CD14-positive monocyte (primary cell): Measurements from ENCODE around the gene ARHGAP33. TPM values are rescaled to one million over a fixed set of nuclear protein-coding genes. Genes with fewer than 3 reads are reported as not detected.

Experiments
- polyA plus RNA-seq, 3 donors: library from polyadenylated mRNA; depleted of rRNA in 1 of 3; unstranded in 2 of 3; stranded (reverse) in 1 of 3; fragments of 300-500 nt in 2 of 3; fragments of >200 nt in 1 of 3; fragmentation: Illumina TruSeq in 2 of 3; gene quantifications; 1 replicate in 2 of 3; 2 replicates in 1 of 3; pipeline ENCODE4 v1.2.3, GENCODE V29; 2012 to 2021

Gene ARHGAP33
- polyA plus RNA-seq, 3 donors = 8.6 TPM; not detected in 2

Other genes with a start within 250 kb of the ARHGAP33 start
- not detected for gene SBSN, start 247.3 kb upstream of the ARHGAP33 start, polyA plus RNA-seq
- not detected for gene GAPDHS, start 242.1 kb upstream of the ARHGAP33 start, polyA plus RNA-seq
- 100 to 1,000 TPM in 2 of 3 donors, 10 to 100 TPM in 1; 75.5 to 165 (median 165) TPM for gene TMEM147, start 229.9 kb upstream of the ARHGAP33 start, polyA plus RNA-seq
- not detected for gene ATP4A, start 211.9 kb upstream of the ARHGAP33 start, polyA plus RNA-seq
- not detected for gene PMIS2, start 189.4 kb upstream of the ARHGAP33 start, polyA plus RNA-seq
- gene HAUS5, start 162.8 kb upstream of the ARHGAP33 start, polyA plus RNA-seq = 1 to 10 TPM in 1 of 3 donors, under 1 TPM in 2; 0.94 to 6.3 (median 0.99) TPM
- gene RBM42, start 146.5 kb upstream of the ARHGAP33 start, polyA plus RNA-seq = 10 to 100 TPM; 29.5 to 53.3 (median 50.3) TPM
- under 1 TPM; 0.17 to 0.93 (median 0.82) TPM for gene ETV2, start 133.8 kb upstream of the ARHGAP33 start, polyA plus RNA-seq
- gene COX6B1, start 127.2 kb upstream of the ARHGAP33 start, polyA plus RNA-seq = 100 to 1,000 TPM; 611 to 948 (median 825) TPM
- not detected for gene UPK1A, start 109.0 kb upstream of the ARHGAP33 start, polyA plus RNA-seq
- gene ZBTB32, start 71.0 kb upstream of the ARHGAP33 start, polyA plus RNA-seq = under 1 TPM in 1 of 3 donors, not detected in 2; 0.05 TPM
- 10 to 100 TPM in 1 of 3 donors, under 1 TPM in 2; 0.32 to 63.6 (median 0.65) TPM for gene KMT2B, start 57.6 kb upstream of the ARHGAP33 start, polyA plus RNA-seq
- gene IGFLR1, start 33.1 kb upstream of the ARHGAP33 start, polyA plus RNA-seq = 100 to 1,000 TPM in 2 of 3 donors, 10 to 100 TPM in 1; 80.5 to 144 (median 119) TPM
- 100 to 1,000 TPM in 1 of 3 donors, 1 to 10 TPM in 2; 6.2 to 140 (median 8.7) TPM for gene U2AF1L4, start 30.1 kb upstream of the ARHGAP33 start, polyA plus RNA-seq
- gene PSENEN, start 29.9 kb upstream of the ARHGAP33 start, polyA plus RNA-seq = 100 to 1,000 TPM in 2 of 3 donors, 10 to 100 TPM in 1; 29.7 to 149 (median 129) TPM
- gene LIN37, start 27.0 kb upstream of the ARHGAP33 start, polyA plus RNA-seq = 10 to 100 TPM in 1 of 3 donors, 1 to 10 TPM in 2; 5.6 to 28.6 (median 7.2) TPM
- gene HSPB6, start 18.5 kb upstream of the ARHGAP33 start, polyA plus RNA-seq = not detected
- 10 to 100 TPM in 1 of 3 donors, 1 to 10 TPM in 2; 1.8 to 14.7 (median 2.9) TPM for gene PROSER3, start 17.4 kb upstream of the ARHGAP33 start, polyA plus RNA-seq
- gene PRODH2, start 37.3 kb downstream of the ARHGAP33 start, polyA plus RNA-seq = not detected
- not detected for gene NPHS1, start 76.9 kb downstream of the ARHGAP33 start, polyA plus RNA-seq
- gene KIRREL2, start 81.3 kb downstream of the ARHGAP33 start, polyA plus RNA-seq = not detected
- gene APLP1, start 93.0 kb downstream of the ARHGAP33 start, polyA plus RNA-seq = not detected
- 100 to 1,000 TPM in 1 of 3 donors, 1 to 10 TPM in 2; 6.4 to 198 (median 9.3) TPM for gene NFKBID, start 125.0 kb downstream of the ARHGAP33 start, polyA plus RNA-seq
- 100 to 1,000 TPM; 264 to 829 (median 594) TPM for gene HCST, start 127.0 kb downstream of the ARHGAP33 start, polyA plus RNA-seq
- gene TYROBP, start 132.7 kb downstream of the ARHGAP33 start, polyA plus RNA-seq = 1,000 to 10,000 TPM; 3,224 to 6,141 (median 5,182) TPM
- gene LRFN3, start 160.8 kb downstream of the ARHGAP33 start, polyA plus RNA-seq = under 1 TPM in 1 of 3 donors, not detected in 2; 0.04 TPM
- gene SDHAF1, start 219.6 kb downstream of the ARHGAP33 start, polyA plus RNA-seq = 10 to 100 TPM; 10.4 to 26.9 (median 19.0) TPM
- gene SYNE4, start 233.2 kb downstream of the ARHGAP33 start, polyA plus RNA-seq = under 1 TPM in 1 of 3 donors, not detected in 2; 0.76 TPM
- 10 to 100 TPM; 13.1 to 29.3 (median 16.1) TPM for gene ALKBH6, start 238.6 kb downstream of the ARHGAP33 start, polyA plus RNA-seq